GM10266 (cell line): ENCODE results near the gene TRIM29.
A peak's percentile ranks its signal among the peaks of the same experiment; 100 is the strongest.
"Not testable (repeated sequence)": the region's sequence is repeated elsewhere in the genome, so short reads cannot be mapped to it uniquely, and the experiment has no call there.

Source experiments
- DNase-seq: peaks from one replicate; pipeline ENCODE4 v3.0.0; 2012; ENCODE audit errors: extremely low spot score
- TF ChIP-seq, protein P1 (sequence below): IDR thresholded peaks from 2 replicates; pipeline ENCODE4 v1.5.1; 2012; ENCODE audit warnings: mild to moderate bottlenecking, low read depth; ENCODE audit not compliant: control insufficient read depth, insufficient read depth; ENCODE audit errors: missing control alignments

Gene TRIM29

GRCh38 chr11:120183701-120184141 lies 45.8 kb upstream of the TRIM29 start:
- no peak for DNase-seq
- TF ChIP-seq, protein P1, sequence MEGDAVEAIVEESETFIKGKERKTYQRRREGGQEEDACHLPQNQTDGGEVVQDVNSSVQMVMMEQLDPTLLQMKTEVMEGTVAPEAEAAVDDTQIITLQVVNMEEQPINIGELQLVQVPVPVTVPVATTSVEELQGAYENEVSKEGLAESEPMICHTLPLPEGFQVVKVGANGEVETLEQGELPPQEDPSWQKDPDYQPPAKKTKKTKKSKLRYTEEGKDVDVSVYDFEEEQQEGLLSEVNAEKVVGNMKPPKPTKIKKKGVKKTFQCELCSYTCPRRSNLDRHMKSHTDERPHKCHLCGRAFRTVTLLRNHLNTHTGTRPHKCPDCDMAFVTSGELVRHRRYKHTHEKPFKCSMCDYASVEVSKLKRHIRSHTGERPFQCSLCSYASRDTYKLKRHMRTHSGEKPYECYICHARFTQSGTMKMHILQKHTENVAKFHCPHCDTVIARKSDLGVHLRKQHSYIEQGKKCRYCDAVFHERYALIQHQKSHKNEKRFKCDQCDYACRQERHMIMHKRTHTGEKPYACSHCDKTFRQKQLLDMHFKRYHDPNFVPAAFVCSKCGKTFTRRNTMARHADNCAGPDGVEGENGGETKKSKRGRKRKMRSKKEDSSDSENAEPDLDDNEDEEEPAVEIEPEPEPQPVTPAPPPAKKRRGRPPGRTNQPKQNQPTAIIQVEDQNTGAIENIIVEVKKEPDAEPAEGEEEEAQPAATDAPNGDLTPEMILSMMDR = no peak

DNA sequence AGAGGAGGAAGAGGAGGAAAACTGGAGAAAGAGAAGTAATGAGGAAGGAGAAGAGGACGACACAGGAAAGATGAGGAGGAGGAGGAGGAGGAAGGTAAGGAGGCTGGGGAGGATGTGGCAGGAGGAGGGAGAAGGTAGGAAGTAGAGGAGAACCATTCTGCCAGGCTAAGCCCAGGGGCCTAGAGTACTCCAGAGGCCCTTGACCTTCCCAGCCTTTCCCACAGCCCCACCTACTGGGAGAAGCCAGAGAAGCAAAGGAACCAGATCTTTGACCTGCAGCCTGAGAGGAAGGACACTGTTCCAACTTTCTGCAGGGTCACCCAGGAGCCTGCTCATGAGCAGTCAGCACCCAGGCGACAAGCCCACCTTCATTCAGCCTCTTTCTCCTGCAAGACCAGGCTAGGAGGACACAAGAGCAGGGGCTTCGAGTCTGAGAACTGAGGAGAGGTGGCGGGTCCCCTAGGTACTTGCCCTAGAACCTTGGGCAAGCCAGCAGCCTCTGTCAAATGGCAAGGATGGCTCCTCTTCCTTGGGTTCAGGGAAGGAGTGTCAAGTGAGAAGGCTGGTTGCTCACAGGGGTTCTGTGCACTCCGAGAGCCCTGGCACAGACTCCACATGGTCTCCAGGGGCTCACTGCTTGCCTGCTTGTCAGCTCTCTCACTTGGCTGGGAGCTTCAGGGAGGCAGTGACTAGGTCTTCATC lies 45.0 kb upstream of the TRIM29 start:
- DNase-seq = no peak
- TF ChIP-seq, protein P1 = peak; percentile 41

DNA sequence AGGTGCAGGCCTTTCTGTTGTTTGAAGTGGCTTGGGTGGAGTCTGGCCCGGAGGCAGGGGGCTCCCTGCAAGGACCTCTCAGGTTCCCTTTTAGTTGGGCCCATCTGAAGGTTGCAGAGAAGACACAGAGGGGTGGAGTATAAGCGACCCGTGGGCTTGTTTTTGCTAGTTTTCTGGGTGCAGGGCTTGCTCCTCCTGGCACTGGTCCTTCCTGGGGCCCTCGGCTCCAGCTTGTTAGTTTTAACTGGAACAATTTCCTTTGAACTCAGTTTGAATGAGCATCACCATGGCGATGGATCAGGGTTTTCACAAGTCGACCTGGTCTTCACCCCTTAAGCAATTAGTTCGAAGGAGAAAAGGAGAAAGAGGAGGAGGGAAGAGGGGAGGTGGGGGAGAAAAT lies 44.5 kb upstream of the TRIM29 start:
- DNase-seq = no peak
- TF ChIP-seq, protein P1 = no peak

- DNase-seq = no peak
- TF ChIP-seq, protein P1 = no peak
These were observed 43.6 kb upstream of the TRIM29 start for GRCh38 chr11:120181376-120181975.

- DNase-seq = no peak
- TF ChIP-seq, protein P1 = no peak
These were observed 42.8 kb upstream of the TRIM29 start for GRCh38 chr11:120180551-120181232.

DNA sequence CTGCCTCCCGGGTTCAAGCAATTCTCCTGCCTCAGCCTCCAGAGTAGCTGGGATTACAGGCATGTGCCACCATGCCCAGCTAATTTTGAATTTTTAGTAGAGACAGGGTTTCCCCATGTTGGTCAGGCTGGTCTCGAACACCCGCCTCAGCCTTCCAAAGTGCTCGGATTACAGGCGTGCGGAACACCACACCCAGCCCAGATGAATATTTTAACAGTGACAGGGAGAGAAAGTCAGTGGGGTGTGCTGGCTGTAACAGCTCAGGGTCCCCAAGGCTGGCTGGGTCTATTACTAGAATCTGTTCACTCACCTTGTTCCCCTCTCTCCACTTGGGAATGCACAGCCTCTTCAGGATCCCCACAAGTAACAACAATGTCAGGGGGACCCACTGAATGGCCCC lies 42.1 kb upstream of the TRIM29 start:
- DNase-seq = not testable (repeated sequence)

DNA sequence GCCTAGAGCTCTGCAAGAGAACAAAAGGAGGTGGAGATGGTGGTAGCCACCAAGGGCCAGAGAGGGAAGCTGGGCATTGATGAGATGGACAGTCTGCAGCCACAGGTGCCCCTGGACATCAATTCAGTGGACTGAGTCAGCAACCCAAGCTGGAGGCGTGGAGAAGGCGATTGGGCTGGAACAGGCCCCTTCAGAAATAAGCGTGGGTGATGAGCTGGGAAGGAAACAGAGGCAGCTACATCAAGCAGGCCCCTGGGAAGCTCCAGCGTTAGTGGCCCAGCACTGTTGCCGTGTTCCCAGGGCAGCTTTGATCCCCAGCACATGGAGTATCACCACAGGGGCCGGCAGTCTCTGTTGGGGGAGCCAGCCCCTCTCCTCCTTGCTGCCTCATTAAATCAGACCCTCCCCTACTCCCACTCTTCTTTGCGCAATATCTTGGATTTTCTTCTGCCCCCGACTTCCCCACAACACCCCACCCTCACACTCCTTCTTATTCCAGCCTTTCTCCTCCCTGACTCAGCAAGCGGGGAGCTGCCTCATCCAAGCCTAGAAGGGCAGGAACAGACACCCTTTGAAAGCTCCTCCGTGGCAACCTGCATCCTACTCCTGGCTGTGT lies 41.3 kb upstream of the TRIM29 start:
- TF ChIP-seq, protein P1 = no peak
- DNase-seq = no peak
